HepG2 (cell line): ENCODE results near the gene TNFAIP8L1. TPM values are rescaled to one million over a fixed set of nuclear protein-coding genes. Genes with fewer than 3 reads are reported as not detected.
A peak's percentile ranks its signal among the peaks of the same experiment; 100 is the strongest.

Source experiments
- BRCA1 ChIP-seq: sonication (generic); formaldehyde crosslinking; IDR thresholded peaks from 2 replicates; pipeline ENCODE4 v1.4.0; 2020; ENCODE audit warnings: missing genetic modification reagents
- SALL2 ChIP-seq: sonication (generic); formaldehyde crosslinking; IDR thresholded peaks from 2 replicates; pipeline ENCODE4 v1.8.1; 2023; ENCODE audit warnings: mild to moderate bottlenecking, missing genetic modification reagents, inconsistent platforms
- ZC3H13 ChIP-seq: sonication (generic); formaldehyde crosslinking; IDR thresholded peaks from 2 replicates; pipeline ENCODE4 v1.8.1; 2023; ENCODE audit warnings: mild to moderate bottlenecking, missing genetic modification reagents, moderate library complexity
- ZNF333 ChIP-seq: sonication (generic); formaldehyde crosslinking; IDR thresholded peaks from 2 replicates; pipeline ENCODE4 v1.4.0; 2020; ENCODE audit warnings: mild to moderate bottlenecking, missing genetic modification reagents, borderline replicate concordance
- ZNF44 ChIP-seq: sonication (generic); formaldehyde crosslinking; IDR thresholded peaks from 2 replicates; pipeline ENCODE4 v1.5.1; 2020; ENCODE audit warnings: mild to moderate bottlenecking, missing genetic modification reagents
- ZSCAN29 ChIP-seq: sonication (generic); formaldehyde crosslinking; conservative IDR thresholded peaks from 2 replicates; pipeline ENCODE4 v1.4.0; 2020; ENCODE audit warnings: mild to moderate bottlenecking, missing genetic modification reagents
- polyA plus RNA-seq, 8 experiments: library from polyadenylated mRNA; depleted of rRNA in 3 of 8; stranded (reverse) in 7 of 8; unstranded in 1 of 8; fragments of >200 nt; fragmentation: Illumina TruSeq in 4 of 8; extraction: Trizol in 4 of 8; gene quantifications; 2 replicates each; pipeline versions ENCODE4 v1.2.1 to v1.2.3, GENCODE V29; 2011 to 2016; ENCODE audit warnings: low read depth in 4 of 8, missing spikeins in 1 of 8, mixed read lengths in 1 of 8; ENCODE audit not compliant: insufficient read depth in 1 of 8
- total RNA-seq, 5 experiments: library from RNA; depleted of rRNA; stranded (reverse); fragments of >200 nt; fragmentation: Illumina TruSeq; extraction: Trizol; gene quantifications; 2 replicates each; pipeline ENCODE4 v1.2.3, GENCODE V29; 2016; ENCODE audit warnings: low read depth in 1 of 5
- TF ChIP-seq, protein P1 (sequence below): IDR thresholded peaks from 2 replicates; pipeline ENCODE4 v1.6.1; 2016; ENCODE audit warnings: mild to moderate bottlenecking
- TF ChIP-seq, protein P2 (sequence below): sonication (generic); formaldehyde crosslinking; IDR thresholded peaks from 2 replicates; pipeline ENCODE4 v1.4.0; 2020; ENCODE audit warnings: low read depth, mild to moderate bottlenecking, missing genetic modification reagents
- TF ChIP-seq, protein P3 (sequence below): sonication (generic); formaldehyde crosslinking; IDR thresholded peaks from 2 replicates; pipeline ENCODE4 v1.8.1; 2023; ENCODE audit warnings: mild to moderate bottlenecking, missing genetic modification reagents

TNFAIP8L1 gene
- total and polyA plus RNA-seq, 2 of the 13 experiments (the other 11 are each of a cell fraction or from before 2014, with no cell fraction given), result 13.4 to 21.4 TPM

DNA sequence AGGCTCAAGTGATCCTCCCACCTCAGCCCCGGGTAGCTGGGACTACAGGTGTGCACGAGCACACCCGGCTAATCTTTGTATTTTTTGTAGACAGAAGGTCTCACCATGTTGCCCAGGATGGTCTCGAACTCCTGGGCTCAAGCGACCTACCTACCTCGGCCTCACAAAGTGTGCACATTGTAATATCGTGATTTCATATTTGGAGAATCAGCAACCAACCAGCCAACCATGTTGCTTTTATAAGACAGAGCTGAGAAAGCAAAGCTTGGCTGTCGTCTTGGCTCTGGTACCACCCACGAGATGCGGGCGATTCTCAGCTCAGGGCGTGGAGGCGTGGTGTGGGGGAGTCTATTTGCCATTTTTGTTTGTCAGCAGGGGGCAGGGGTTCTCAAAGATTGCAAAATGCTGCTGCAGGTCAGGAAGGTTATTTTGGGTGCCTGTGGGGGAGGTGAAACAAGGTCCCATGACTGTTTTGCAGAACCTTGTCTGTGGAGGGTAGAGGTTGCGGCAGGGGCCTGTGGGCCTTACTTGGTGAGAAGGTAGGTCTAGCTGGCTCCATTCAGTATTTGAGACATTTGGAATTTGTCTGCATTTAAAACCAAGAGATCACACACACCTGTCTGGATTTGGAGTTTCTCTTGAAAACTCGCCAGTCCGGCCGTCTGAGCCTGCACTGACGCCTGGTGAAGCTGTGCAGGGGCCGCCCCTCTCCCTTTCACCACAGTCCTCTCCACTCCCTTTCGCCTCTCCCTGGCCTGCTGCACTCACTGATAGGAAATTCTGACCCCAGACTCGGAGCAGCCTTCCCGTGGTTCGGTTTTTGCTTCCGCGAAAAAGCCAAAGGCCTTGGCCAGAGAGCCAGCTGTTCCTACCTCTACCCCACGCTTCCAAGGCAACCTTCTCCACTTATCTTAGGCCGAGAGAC, 15.4 kb downstream of the TNFAIP8L1 start (continued):
- TF ChIP-seq, protein P1, sequence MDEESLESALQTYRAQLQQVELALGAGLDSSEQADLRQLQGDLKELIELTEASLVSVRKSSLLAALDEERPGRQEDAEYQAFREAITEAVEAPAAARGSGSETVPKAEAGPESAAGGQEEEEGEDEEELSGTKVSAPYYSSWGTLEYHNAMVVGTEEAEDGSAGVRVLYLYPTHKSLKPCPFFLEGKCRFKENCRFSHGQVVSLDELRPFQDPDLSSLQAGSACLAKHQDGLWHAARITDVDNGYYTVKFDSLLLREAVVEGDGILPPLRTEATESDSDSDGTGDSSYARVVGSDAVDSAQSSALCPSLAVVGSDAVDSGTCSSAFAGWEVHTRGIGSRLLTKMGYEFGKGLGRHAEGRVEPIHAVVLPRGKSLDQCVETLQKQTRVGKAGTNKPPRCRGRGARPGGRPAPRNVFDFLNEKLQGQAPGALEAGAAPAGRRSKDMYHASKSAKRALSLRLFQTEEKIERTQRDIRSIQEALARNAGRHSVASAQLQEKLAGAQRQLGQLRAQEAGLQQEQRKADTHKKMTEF, result no peak
- no peak for TF ChIP-seq ZNF333 (CRISPR knock-in tag)
- TF ChIP-seq, protein P2, sequence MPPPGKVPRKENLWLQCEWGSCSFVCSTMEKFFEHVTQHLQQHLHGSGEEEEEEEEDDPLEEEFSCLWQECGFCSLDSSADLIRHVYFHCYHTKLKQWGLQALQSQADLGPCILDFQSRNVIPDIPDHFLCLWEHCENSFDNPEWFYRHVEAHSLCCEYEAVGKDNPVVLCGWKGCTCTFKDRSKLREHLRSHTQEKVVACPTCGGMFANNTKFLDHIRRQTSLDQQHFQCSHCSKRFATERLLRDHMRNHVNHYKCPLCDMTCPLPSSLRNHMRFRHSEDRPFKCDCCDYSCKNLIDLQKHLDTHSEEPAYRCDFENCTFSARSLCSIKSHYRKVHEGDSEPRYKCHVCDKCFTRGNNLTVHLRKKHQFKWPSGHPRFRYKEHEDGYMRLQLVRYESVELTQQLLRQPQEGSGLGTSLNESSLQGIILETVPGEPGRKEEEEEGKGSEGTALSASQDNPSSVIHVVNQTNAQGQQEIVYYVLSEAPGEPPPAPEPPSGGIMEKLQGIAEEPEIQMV (CRISPR knock-in tag), result no peak
- 0 out of 2 replicates have a peak, but pooled peaks have one; percentile 47 for TF ChIP-seq ZC3H13
- TF ChIP-seq ZNF44 (CRISPR knock-in tag), result 0 out of 2 replicates have a peak, but pooled peaks have one; percentile 33
- TF ChIP-seq, protein P3, sequence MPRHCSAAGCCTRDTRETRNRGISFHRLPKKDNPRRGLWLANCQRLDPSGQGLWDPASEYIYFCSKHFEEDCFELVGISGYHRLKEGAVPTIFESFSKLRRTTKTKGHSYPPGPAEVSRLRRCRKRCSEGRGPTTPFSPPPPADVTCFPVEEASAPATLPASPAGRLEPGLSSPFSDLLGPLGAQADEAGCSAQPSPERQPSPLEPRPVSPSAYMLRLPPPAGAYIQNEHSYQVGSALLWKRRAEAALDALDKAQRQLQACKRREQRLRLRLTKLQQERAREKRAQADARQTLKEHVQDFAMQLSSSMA, result no peak
- no peak for TF ChIP-seq SALL2 (CRISPR knock-in tag)
- no peak for TF ChIP-seq ZSCAN29 (CRISPR knock-in tag)
- no peak for TF ChIP-seq BRCA1 (CRISPR knock-in tag)
- TF ChIP-seq, all 625 proteins: peak for 22
